Loucy (cell line): ENCODE data around the gene PPP2R5E.

Experiments used
- H2AFZ ChIP-seq: fragments of 200-600 bp; sonication (generic); 2 replicates; pipeline ENCODE4 v1.6.0; 2016; ENCODE audit warnings: antibody characterized with exemption, mild to moderate bottlenecking, low read length, moderate library complexity
- H3F3A ChIP-seq: fragments of 200-600 bp; 2 replicates; pipeline ENCODE4 v1.6.0; 2016; ENCODE audit warnings: antibody characterized with exemption, low read depth, mild to moderate bottlenecking
- H3K27me3 ChIP-seq: fragments of 200-600 bp; sonication (generic); 2 replicates; pipeline ENCODE4 v1.6.1; 2014; ENCODE audit warnings: low read length, mild to moderate bottlenecking; ENCODE audit not compliant: insufficient read depth, poor library complexity, severe bottlenecking
- H3K36me3 ChIP-seq: fragments of 200-600 bp; sonication (generic); 2 replicates; pipeline ENCODE4 v1.6.1; 2016; ENCODE audit warnings: low read length; ENCODE audit not compliant: insufficient read depth
- H3K4me1 ChIP-seq: fragments of 200-600 bp; sonication (generic); 2 replicates; pipeline ENCODE4 v1.5.1; 2014; ENCODE audit warnings: low read length, mild to moderate bottlenecking; ENCODE audit not compliant: insufficient read depth, poor library complexity, severe bottlenecking
- H3K4me2 ChIP-seq: fragments of 200-600 bp; sonication (generic); 2 replicates; pipeline ENCODE4 v1.6.0; 2014; ENCODE audit warnings: antibody characterized with exemption, low read length, low read depth, mild to moderate bottlenecking; ENCODE audit not compliant: poor library complexity, severe bottlenecking
- H3K4me3 ChIP-seq: fragments of 200-600 bp; sonication (generic); 2 replicates; pipeline ENCODE4 v1.5.1; 2014; ENCODE audit warnings: low read length, mild to moderate bottlenecking, mixed read lengths; ENCODE audit not compliant: poor library complexity, severe bottlenecking
- H3K79me2 ChIP-seq: fragments of 200-600 bp; sonication (generic); 2 replicates; pipeline ENCODE4 v1.6.1; 2014; ENCODE audit warnings: low read length; ENCODE audit not compliant: insufficient read depth
- H3K9ac ChIP-seq: fragments of 200-600 bp; sonication (generic); 2 replicates; pipeline ENCODE4 v1.6.0; 2014; ENCODE audit warnings: mild to moderate bottlenecking, low read depth, low read length, moderate library complexity; ENCODE audit not compliant: poor library complexity, severe bottlenecking
- H3K9me2 ChIP-seq: fragments of 200-600 bp; sonication (generic); replicated peaks from 2 replicates; pipeline ENCODE4 v1.6.1; 2016; ENCODE audit warnings: low read depth, low read length, mixed read lengths
- H3K9me3 ChIP-seq: fragments of 200-600 bp; sonication (generic); 2 replicates; pipeline ENCODE4 v1.6.1; 2014; ENCODE audit warnings: mild to moderate bottlenecking, antibody characterized with exemption, low read length, low read depth; ENCODE audit not compliant: insufficient read depth
- H4K20me1 ChIP-seq: fragments of 200-600 bp; sonication (generic); 2 replicates; pipeline ENCODE4 v1.6.0; 2014; ENCODE audit warnings: antibody characterized with exemption, low read length, mild to moderate bottlenecking; ENCODE audit not compliant: insufficient read depth, poor library complexity, severe bottlenecking
- EZH2phosphoT487 ChIP-seq: fragments of 200-600 bp; IDR thresholded peaks from 2 replicates; pipeline ENCODE4 v1.6.1; 2018; ENCODE audit warnings: antibody characterized with exemption, mild to moderate bottlenecking, moderate library complexity, borderline replicate concordance
- TF ChIP-seq, protein P1 (sequence below): fragments of 200-600 bp; sonication (generic); conservative IDR thresholded peaks from 2 replicates; pipeline ENCODE4 v1.5.1; 2014; ENCODE audit warnings: mild to moderate bottlenecking, antibody characterized with exemption, low read length

PPP2R5E gene

DNA sequence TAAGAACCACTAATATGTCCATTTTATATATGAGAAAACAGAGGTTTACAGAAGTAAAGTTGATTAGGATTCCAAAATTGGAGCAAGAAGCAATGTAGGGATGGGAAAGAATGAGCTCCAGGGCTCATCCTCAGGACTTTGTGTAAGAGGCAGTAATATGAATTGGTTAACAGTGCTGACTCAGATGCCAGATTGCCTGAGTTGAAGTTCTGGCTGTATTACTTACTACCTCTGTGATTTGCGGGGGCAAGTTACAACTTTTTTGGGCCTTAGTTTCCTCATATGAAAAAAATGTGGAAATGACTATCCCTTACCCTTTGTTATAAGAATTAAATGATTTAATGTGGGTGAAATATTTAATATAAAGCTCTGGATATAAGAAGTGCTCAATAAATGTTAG is 35.1 kb upstream of the PPP2R5E start:
- Histone ChIP-seq H2AFZ (no peak overlapping the region), H3K9me2 (no peaks in the 10 kb centered on the region), H3F3A (no peaks in the 10 kb centered on the region)

DNA sequence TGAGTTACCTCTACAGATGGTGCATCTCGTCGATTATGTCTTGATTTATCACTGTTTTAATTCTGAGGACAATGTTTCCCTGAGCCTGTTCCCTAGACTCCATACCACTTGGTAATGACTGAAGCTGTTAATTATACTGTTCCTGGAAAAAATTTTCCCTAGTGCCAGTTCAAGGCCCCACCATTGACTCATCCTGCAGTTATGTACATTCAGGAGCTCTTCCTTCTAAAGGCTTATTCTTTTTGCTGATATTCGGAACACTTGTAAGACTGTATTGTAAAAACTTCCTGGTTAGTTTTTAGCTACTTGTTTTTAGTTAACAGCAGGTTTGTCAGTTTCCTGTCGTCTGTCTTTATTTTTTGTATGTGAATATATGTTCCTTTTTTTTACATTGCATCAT is 30.4 kb upstream of the PPP2R5E start:
- no peaks in the 10 kb centered on the region for H3K9me2 ChIP-seq
- no peaks in the 10 kb centered on the region for H3K4me1 ChIP-seq
- no peak overlapping the region for H3K4me3 ChIP-seq
- H3K27me3 ChIP-seq, result no peaks in the 10 kb centered on the region
- no peaks in the 10 kb centered on the region for H3F3A ChIP-seq
- TF ChIP-seq EZH2phosphoT487, result no peak
- TF ChIP-seq, protein P1, sequence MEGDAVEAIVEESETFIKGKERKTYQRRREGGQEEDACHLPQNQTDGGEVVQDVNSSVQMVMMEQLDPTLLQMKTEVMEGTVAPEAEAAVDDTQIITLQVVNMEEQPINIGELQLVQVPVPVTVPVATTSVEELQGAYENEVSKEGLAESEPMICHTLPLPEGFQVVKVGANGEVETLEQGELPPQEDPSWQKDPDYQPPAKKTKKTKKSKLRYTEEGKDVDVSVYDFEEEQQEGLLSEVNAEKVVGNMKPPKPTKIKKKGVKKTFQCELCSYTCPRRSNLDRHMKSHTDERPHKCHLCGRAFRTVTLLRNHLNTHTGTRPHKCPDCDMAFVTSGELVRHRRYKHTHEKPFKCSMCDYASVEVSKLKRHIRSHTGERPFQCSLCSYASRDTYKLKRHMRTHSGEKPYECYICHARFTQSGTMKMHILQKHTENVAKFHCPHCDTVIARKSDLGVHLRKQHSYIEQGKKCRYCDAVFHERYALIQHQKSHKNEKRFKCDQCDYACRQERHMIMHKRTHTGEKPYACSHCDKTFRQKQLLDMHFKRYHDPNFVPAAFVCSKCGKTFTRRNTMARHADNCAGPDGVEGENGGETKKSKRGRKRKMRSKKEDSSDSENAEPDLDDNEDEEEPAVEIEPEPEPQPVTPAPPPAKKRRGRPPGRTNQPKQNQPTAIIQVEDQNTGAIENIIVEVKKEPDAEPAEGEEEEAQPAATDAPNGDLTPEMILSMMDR, result no peak
- H3K9ac ChIP-seq, result no peak overlapping the region
- no peaks in the 10 kb centered on the region for H3K36me3 ChIP-seq
- no peaks in the 10 kb centered on the region for H3K79me2 ChIP-seq
- no peaks in the 10 kb centered on the region for H3K9me3 ChIP-seq
- H4K20me1 ChIP-seq, result no peaks in the 10 kb centered on the region
- no peak overlapping the region for H3K4me2 ChIP-seq
- H2AFZ ChIP-seq, result no peak overlapping the region

More for the DNA sequence above, 35.1 kb upstream of the PPP2R5E start:
- no peak overlapping the region for H3K9ac ChIP-seq
- H3K4me2 ChIP-seq, result no peak overlapping the region
- H3K9me3 ChIP-seq, result no peaks in the 10 kb centered on the region
- H3K4me3 ChIP-seq, result no peak overlapping the region
- no peaks in the 10 kb centered on the region for H3K36me3 ChIP-seq
- no peaks in the 10 kb centered on the region for H3K4me1 ChIP-seq
- H3K27me3 ChIP-seq, result no peaks in the 10 kb centered on the region
- no peaks in the 10 kb centered on the region for H4K20me1 ChIP-seq
- TF ChIP-seq, protein P1, result no peak
- no peak for TF ChIP-seq EZH2phosphoT487
- H3K79me2 ChIP-seq, result no peaks in the 10 kb centered on the region

DNA sequence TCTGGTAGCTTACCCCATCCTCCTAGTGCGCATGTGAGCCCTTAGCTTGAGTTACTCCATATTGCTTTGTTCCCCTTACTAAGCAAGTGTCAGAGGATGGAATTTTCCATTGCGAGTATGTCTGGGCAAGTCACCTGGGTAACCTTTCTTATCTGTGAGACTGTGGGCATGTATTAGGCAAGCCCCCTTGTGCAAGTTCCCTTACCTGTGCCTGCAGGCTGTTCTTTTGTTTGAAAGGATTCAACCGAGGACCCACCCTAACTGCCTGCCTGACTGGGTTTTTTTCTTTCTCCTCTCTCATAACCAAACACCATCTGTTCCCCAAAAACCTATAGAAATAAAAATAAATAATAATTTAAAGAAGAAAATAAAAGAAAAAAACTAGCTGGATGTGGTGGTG is 22.3 kb upstream of the PPP2R5E start:
- no peaks in the 10 kb centered on the region for H3K4me1 ChIP-seq
- H3K79me2 ChIP-seq, result no peaks in the 10 kb centered on the region
- H3K27me3 ChIP-seq, result no peaks in the 10 kb centered on the region
- no peak overlapping the region; the same call in 1 of the 2 replicates for H2AFZ ChIP-seq
- no peaks in the 10 kb centered on the region for H3F3A ChIP-seq
- no peaks in the 10 kb centered on the region for H4K20me1 ChIP-seq
- no peaks in the 10 kb centered on the region for H3K9me2 ChIP-seq
- H3K4me2 ChIP-seq, result no peak overlapping the region
- H3K9me3 ChIP-seq, result no peaks in the 10 kb centered on the region
- no peak overlapping the region for H3K4me3 ChIP-seq
- no peaks in the 10 kb centered on the region for H3K36me3 ChIP-seq
- TF ChIP-seq, protein P1, result no peak
- no peak for TF ChIP-seq EZH2phosphoT487
- no peak overlapping the region for H3K9ac ChIP-seq
